ENCODE data around the gene GPC6.

The GPC6 gene

GRCh38 chr13:93926425-93926824 lies 699.8 kb downstream of the GPC6 start:
- Histone ChIP-seq H3K27me3 (ENCODE audit: insufficient read depth, low read depth) (no peaks in the 10 kb centered on the region), H3K79me2 (ENCODE audit: insufficient read depth, low read depth) (no peaks in the 10 kb centered on the region), H3K9ac (no peak overlapping the region), H3K36me3 (ENCODE audit: insufficient read depth) (no peaks in the 10 kb centered on the region), H2AFZ (ENCODE audit: low read depth) (no peak overlapping the region), H3K4me3 (IDR thresholded peaks at IDR 0.05; ENCODE audit: insufficient read depth, low read depth, low read length) (no peak overlapping the region), H3K4me2 (no peak overlapping the region), H3K4me1 (ENCODE audit: low read depth, poor library complexity, severe bottlenecking) (no peaks in the 10 kb centered on the region), H4K20me1 (ENCODE audit: insufficient read depth) (no peaks in the 10 kb centered on the region), H3K27ac (no peak overlapping the region)
- no peak for TF ChIP-seq CTCF (conservative IDR thresholded peaks at IDR 0.05; ENCODE audit: low read depth, low read length)

GRCh38 chr13:93927431-93927830 lies 700.8 kb downstream of the GPC6 start:
- no peak for TF ChIP-seq CTCF (conservative IDR thresholded peaks at IDR 0.05; ENCODE audit: low read depth, low read length)
- Histone ChIP-seq H3K36me3 (ENCODE audit: insufficient read depth) (no peaks in the 10 kb centered on the region), H3K27me3 (ENCODE audit: insufficient read depth, low read depth) (no peaks in the 10 kb centered on the region), H3K9ac (no peak overlapping the region), H3K27ac (no peak overlapping the region), H2AFZ (ENCODE audit: low read depth) (no peak overlapping the region), H3K79me2 (ENCODE audit: insufficient read depth, low read depth) (no peaks in the 10 kb centered on the region), H3K4me2 (no peak overlapping the region), H4K20me1 (ENCODE audit: insufficient read depth) (no peaks in the 10 kb centered on the region), H3K4me3 (IDR thresholded peaks at IDR 0.05; ENCODE audit: insufficient read depth, low read depth, low read length) (no peak overlapping the region), H3K4me1 (ENCODE audit: low read depth, poor library complexity, severe bottlenecking) (no peaks in the 10 kb centered on the region)

GRCh38 chr13:93932901-93933300 lies 706.3 kb downstream of the GPC6 start:
- no peak for TF ChIP-seq CTCF (conservative IDR thresholded peaks at IDR 0.05; ENCODE audit: low read depth, low read length)
- Histone ChIP-seq H3K27ac (no peak overlapping the region), H3K9ac (no peak overlapping the region), H3K27me3 (ENCODE audit: insufficient read depth, low read depth) (no peaks in the 10 kb centered on the region), H4K20me1 (ENCODE audit: insufficient read depth) (no peaks in the 10 kb centered on the region), H3K79me2 (ENCODE audit: insufficient read depth, low read depth) (no peaks in the 10 kb centered on the region), H3K4me1 (ENCODE audit: low read depth, poor library complexity, severe bottlenecking) (peaks cover 12% of the 10 kb centered on the region), H3K4me3 (IDR thresholded peaks at IDR 0.05; ENCODE audit: insufficient read depth, low read depth, low read length) (no peak overlapping the region), H2AFZ (ENCODE audit: low read depth) (no peak overlapping the region), H3K36me3 (ENCODE audit: insufficient read depth) (no peaks in the 10 kb centered on the region), H3K4me2 (no peak overlapping the region)

GRCh38 chr13:93936901-93937300 lies 710.3 kb downstream of the GPC6 start:
- Histone ChIP-seq H2AFZ (ENCODE audit: low read depth) (no peak overlapping the region), H3K4me3 (IDR thresholded peaks at IDR 0.05; ENCODE audit: insufficient read depth, low read depth, low read length) (no peak overlapping the region), H3K36me3 (ENCODE audit: insufficient read depth) (no peaks in the 10 kb centered on the region), H4K20me1 (ENCODE audit: insufficient read depth) (no peaks in the 10 kb centered on the region), H3K27ac (no peak overlapping the region), H3K4me1 (ENCODE audit: low read depth, poor library complexity, severe bottlenecking) (peaks cover 12% of the 10 kb centered on the region), H3K79me2 (ENCODE audit: insufficient read depth, low read depth) (no peaks in the 10 kb centered on the region), H3K27me3 (ENCODE audit: insufficient read depth, low read depth) (no peaks in the 10 kb centered on the region), H3K4me2 (no peak overlapping the region), H3K9ac (no peak overlapping the region)
- TF ChIP-seq CTCF (conservative IDR thresholded peaks at IDR 0.05; ENCODE audit: low read depth, low read length), result no peak
